HepG2 (cell line): ENCODE data around the gene ACSL6. TPM values are rescaled to one million over a fixed set of nuclear protein-coding genes. Genes with fewer than 3 reads are reported as not detected.

Experiments
- ATAC-seq: fragments of 200-7000 bp; cut with Tn5 transposase; 3 replicates; pipeline ENCODE4 v1.9.1; 2020; ENCODE audit warnings: mild to moderate bottlenecking, moderate library complexity
- BruUV-seq: library from RNA; stranded (reverse); fragments of 400-500 nt; replicated peaks from 2 replicates; lab custom pipeline; 2021; lab: Mats Ljungman, UMichigan
- CTCF ChIA-PET: fragments of 300-600 bp; formaldehyde crosslinking; extraction: SDS; loops from one replicate; lab custom pipeline; 2021; ENCODE audit warnings: low total read pairs, inconsistent platforms, low intra/inter-chr PET ratio; lab: Yijun Ruan, JAX
- POLR2A ChIA-PET: fragments of 350-600 bp; sonication (Branson Sonifier 250); formaldehyde crosslinking; loops from one replicate; lab custom pipeline; 2020; ENCODE audit warnings: antibody characterized with exemption, inconsistent platforms; lab: Yijun Ruan, JAX
- DNase-seq: peaks from one replicate; pipeline ENCODE4 v3.0.0-alpha.2; 2015; ENCODE audit warnings: low spot score
- FAIRE-seq: peaks from 3 replicates; lab custom pipeline; 2011; peaks lifted over from hg19 to GRCh38; lab: Jason Lieb, UNC
- H2AFZ ChIP-seq: one replicate; pipeline ENCODE4 v1.6.1; 2011; ENCODE audit warnings: low read length, inconsistent platforms
- H3K27ac ChIP-seq: fragments of 300-600 bp; 3 replicates; pipeline ENCODE4 v1.8.0; 2011; ENCODE audit warnings: mixed run types, mild to moderate bottlenecking, mixed read lengths, low read length, inconsistent platforms; ENCODE audit not compliant: insufficient read depth; ENCODE audit errors: extremely low read length
- H3K27me3 ChIP-seq, 2 experiments: fragments of 200-600 bp in 1 of 2; 2 replicates in 1 of 2; 3 replicates in 1 of 2; pipeline versions ENCODE4 v1.6.0 to v1.8.0; 2011; ENCODE audit warnings: low read length in 2 of 2, mild to moderate bottlenecking in 2 of 2, moderate library complexity in 2 of 2, inconsistent platforms in 1 of 2; ENCODE audit not compliant: insufficient read depth in 2 of 2, control insufficient read depth in 1 of 2
- H3K36me3 ChIP-seq, 2 experiments: fragments of 200-600 bp in 1 of 2; replicated peaks in 1 of 2; 2 replicates in 1 of 2; 3 replicates in 1 of 2; pipeline versions ENCODE4 v1.5.1 to v1.8.0; 2011; ENCODE audit warnings: low read length in 2 of 2, inconsistent platforms in 1 of 2; ENCODE audit not compliant: insufficient read depth in 2 of 2, control insufficient read depth in 1 of 2
- H3K4me1 ChIP-seq: 2 replicates; pipeline ENCODE4 v1.5.1; 2012; ENCODE audit warnings: low read length, inconsistent platforms; ENCODE audit not compliant: insufficient read depth
- H3K4me2 ChIP-seq: 2 replicates; pipeline ENCODE4 v1.6.0; 2011; ENCODE audit warnings: low read depth, low read length, inconsistent platforms
- H3K4me3 ChIP-seq, 3 experiments: fragments of 200-600 bp in 1 of 3; sonication (generic), shearing (Covaris generic) in 1 of 3; replicated peaks in 1 of 3; 2 replicates each; pipeline ENCODE4 v1.5.1; 2011 to 2016; ENCODE audit warnings: low read length in 3 of 3, inconsistent platforms in 2 of 3, low read depth in 2 of 3, mild to moderate bottlenecking in 2 of 3, control low read depth in 1 of 3, mixed read lengths in 1 of 3; ENCODE audit not compliant: insufficient read depth in 1 of 3
- H3K79me2 ChIP-seq: one replicate; pipeline ENCODE4 v1.6.1; 2011; ENCODE audit warnings: low read length, inconsistent platforms; ENCODE audit not compliant: insufficient read depth
- H3K9ac ChIP-seq: 2 replicates; pipeline ENCODE4 v1.6.0; 2011; ENCODE audit warnings: mild to moderate bottlenecking, low read depth, low read length, inconsistent platforms; ENCODE audit not compliant: insufficient read depth
- H3K9me3 ChIP-seq: 2 replicates; pipeline ENCODE4 v1.5.1; 2012; ENCODE audit warnings: mild to moderate bottlenecking, low read length
- H4K20me1 ChIP-seq: 2 replicates; pipeline ENCODE4 v1.6.0; 2011; ENCODE audit warnings: inconsistent platforms, mild to moderate bottlenecking, low read length, moderate library complexity; ENCODE audit not compliant: insufficient read depth
- CHD2 ChIP-seq: IDR thresholded peaks from 2 replicates; pipeline ENCODE4 v1.6.1; 2011; ENCODE audit warnings: low read depth, low read length, improper control_type of control experiment
- KLF12 ChIP-seq: sonication (generic); formaldehyde crosslinking; IDR thresholded peaks from 2 replicates; pipeline ENCODE4 v1.4.0; 2020; ENCODE audit warnings: missing genetic modification reagents, borderline replicate concordance
- RXRA ChIP-seq: sonication (generic); formaldehyde crosslinking; IDR thresholded peaks from 2 replicates; pipeline ENCODE4 v1.5.1; 2020; ENCODE audit warnings: missing genetic modification reagents
- TBL1XR1 ChIP-seq: fragments of 150-350 bp; IDR thresholded peaks from 2 replicates; pipeline ENCODE4 v1.6.1; 2014; ENCODE audit warnings: borderline replicate concordance, low read length; ENCODE audit not compliant: partially characterized antibody
- ZBTB38 ChIP-seq: sonication (generic); formaldehyde crosslinking; IDR thresholded peaks from 2 replicates; pipeline ENCODE4 v1.5.1; 2020; ENCODE audit warnings: mild to moderate bottlenecking, missing genetic modification reagents
- ZNF33B ChIP-seq: sonication (generic); formaldehyde crosslinking; IDR thresholded peaks from 2 replicates; pipeline ENCODE4 v1.5.1; 2020; ENCODE audit warnings: mild to moderate bottlenecking, missing genetic modification reagents
- ZNF431 ChIP-seq: sonication (generic); formaldehyde crosslinking; IDR thresholded peaks from 2 replicates; pipeline ENCODE4 v1.9.0; 2022; ENCODE audit warnings: missing genetic modification reagents, low read depth, mild to moderate bottlenecking, borderline replicate concordance
- ZNF629 ChIP-seq: sonication (generic); formaldehyde crosslinking; conservative IDR thresholded peaks from 2 replicates; pipeline ENCODE4 v1.5.0; 2020; ENCODE audit warnings: missing genetic modification reagents
- ZNF678 ChIP-seq: sonication (generic); formaldehyde crosslinking; IDR thresholded peaks from 2 replicates; pipeline ENCODE4 v1.4.0; 2020; ENCODE audit warnings: mild to moderate bottlenecking, missing genetic modification reagents
- ZNF788 ChIP-seq: sonication (generic); formaldehyde crosslinking; IDR thresholded peaks from 2 replicates; pipeline ENCODE4 v1.5.0; 2020; ENCODE audit warnings: mild to moderate bottlenecking, missing genetic modification reagents, borderline replicate concordance
- ZSCAN9 ChIP-seq: IDR thresholded peaks from 2 replicates; pipeline ENCODE4 v1.6.1; 2016; ENCODE audit warnings: borderline replicate concordance
- WGBS: methylation state at CpG from one replicate; pipeline ENCODE4 v1.1.6; 2017; ENCODE audit warnings: low lambda C conversion rate; 5-methylcytosine and 5-hydroxymethylcytosine counted together
- in situ Hi-C: cut with HindIII; loops from 2 replicates; pipeline ENCODE4 v1.10.0; 2017; ENCODE audit warnings: low pct_unique_long_range_greater_than_20kb; ENCODE audit not compliant: extremely low pct_ligation_motif_present
- intact Hi-C: fragments of 100-400 bp; cut with micrococcal nuclease; formaldehyde crosslinking; loops from one replicate; pipeline ENCODE4 v1.10.0; 2022; ENCODE audit not compliant: unreplicated experiment
- polyA plus RNA-seq, 8 experiments: library from polyadenylated mRNA; depleted of rRNA in 3 of 8; stranded (reverse) in 7 of 8; unstranded in 1 of 8; fragments of >200 nt; fragmentation: Illumina TruSeq in 4 of 8; extraction: Trizol in 4 of 8; gene quantifications; 2 replicates each; pipeline versions ENCODE4 v1.2.1 to v1.2.3, GENCODE V29; 2011 to 2016; ENCODE audit warnings: low read depth in 4 of 8, missing spikeins in 1 of 8, mixed read lengths in 1 of 8; ENCODE audit not compliant: insufficient read depth in 1 of 8
- total RNA-seq, 5 experiments: library from RNA; depleted of rRNA; stranded (reverse); fragments of >200 nt; fragmentation: Illumina TruSeq; extraction: Trizol; gene quantifications; 2 replicates each; pipeline ENCODE4 v1.2.3, GENCODE V29; 2016; ENCODE audit warnings: low read depth in 1 of 5
- TF ChIP-seq, protein P1 (sequence below): sonication (generic); formaldehyde crosslinking; conservative IDR thresholded peaks from 2 replicates; pipeline ENCODE4 v1.4.0; 2020; ENCODE audit warnings: mild to moderate bottlenecking, missing genetic modification reagents, moderate library complexity
- TF ChIP-seq, protein P2 (sequence below): sonication (generic); formaldehyde crosslinking; IDR thresholded peaks from 2 replicates; pipeline ENCODE4 v1.5.0; 2020; ENCODE audit warnings: mild to moderate bottlenecking, missing genetic modification reagents, borderline replicate concordance
- TF ChIP-seq, protein P3 (sequence below): sonication (generic); formaldehyde crosslinking; IDR thresholded peaks from 2 replicates; pipeline ENCODE4 v1.5.0; 2020; ENCODE audit warnings: mild to moderate bottlenecking, missing genetic modification reagents

ACSL6 gene
- total and polyA plus RNA-seq, 2 of the 13 experiments (the other 11 are each of a cell fraction or from before 2014, with no cell fraction given) = 3.7 to 3.8 TPM

DNA sequence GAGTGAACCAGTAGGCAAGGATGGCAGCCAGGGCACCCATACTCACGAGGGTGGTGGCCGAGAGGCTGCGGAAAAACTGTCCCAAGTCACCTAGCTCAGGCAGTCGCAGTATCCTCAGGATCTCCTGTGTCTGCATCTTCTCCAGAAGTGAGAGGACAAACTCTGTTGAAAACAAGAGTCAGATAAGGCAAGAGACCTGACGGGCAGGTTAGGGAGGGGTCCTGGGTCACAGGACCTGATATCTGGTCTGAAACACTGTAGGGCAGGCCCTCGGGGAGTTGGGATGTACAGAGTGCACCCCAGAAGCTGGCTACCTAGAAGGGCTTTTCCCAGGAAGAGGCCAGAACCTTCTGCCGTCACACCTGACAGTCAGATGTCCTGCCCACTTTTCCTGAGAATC, 17.4 kb downstream of the ACSL6 start (continued):
- TF ChIP-seq ZNF678 (CRISPR knock-in tag) (peak; percentile 63; the same call in 1 of the 2 replicates), ZNF788 (CRISPR knock-in tag) (no peak)
- TF ChIP-seq, all 625 proteins: peak for 3

DNA sequence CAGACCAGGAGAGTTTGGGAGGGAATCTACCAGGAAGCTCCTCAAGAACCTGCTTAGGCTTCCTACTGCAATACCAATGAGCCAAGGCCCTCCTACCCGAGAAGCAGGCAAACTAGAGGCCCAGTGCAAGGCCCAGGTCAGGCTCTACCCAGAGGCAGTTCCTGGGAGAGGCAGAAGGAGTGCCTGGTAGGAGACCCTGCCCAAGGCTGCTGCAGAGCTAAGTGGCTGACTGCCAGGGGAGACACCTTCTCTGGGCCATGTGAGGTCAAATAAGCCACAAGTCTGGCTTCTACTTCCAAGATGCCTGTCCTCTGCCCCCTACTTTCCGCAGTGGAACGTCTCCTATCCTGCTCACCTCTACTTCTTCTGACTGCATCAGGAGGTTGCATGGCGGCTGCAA, 17.8 kb downstream of the ACSL6 start:
- no TSS peak for BruUV-seq
- Histone ChIP-seq H3K9me3 (no peaks in the 10 kb centered on the region), H3K27ac (no peak overlapping the region), H3K4me1 (peaks cover 63% of the 10 kb centered on the region), H4K20me1 (no peaks in the 10 kb centered on the region), H3K4me3 (no peak overlapping the region), H3K9ac (no peak overlapping the region), H2AFZ (no peak overlapping the region), H3K36me3 (no peaks in the 10 kb centered on the region), H3K79me2 (no peaks in the 10 kb centered on the region), H3K27me3 (no peaks in the 10 kb centered on the region), H3K4me2 (no peak overlapping the region)
- TF ChIP-seq, protein P1, sequence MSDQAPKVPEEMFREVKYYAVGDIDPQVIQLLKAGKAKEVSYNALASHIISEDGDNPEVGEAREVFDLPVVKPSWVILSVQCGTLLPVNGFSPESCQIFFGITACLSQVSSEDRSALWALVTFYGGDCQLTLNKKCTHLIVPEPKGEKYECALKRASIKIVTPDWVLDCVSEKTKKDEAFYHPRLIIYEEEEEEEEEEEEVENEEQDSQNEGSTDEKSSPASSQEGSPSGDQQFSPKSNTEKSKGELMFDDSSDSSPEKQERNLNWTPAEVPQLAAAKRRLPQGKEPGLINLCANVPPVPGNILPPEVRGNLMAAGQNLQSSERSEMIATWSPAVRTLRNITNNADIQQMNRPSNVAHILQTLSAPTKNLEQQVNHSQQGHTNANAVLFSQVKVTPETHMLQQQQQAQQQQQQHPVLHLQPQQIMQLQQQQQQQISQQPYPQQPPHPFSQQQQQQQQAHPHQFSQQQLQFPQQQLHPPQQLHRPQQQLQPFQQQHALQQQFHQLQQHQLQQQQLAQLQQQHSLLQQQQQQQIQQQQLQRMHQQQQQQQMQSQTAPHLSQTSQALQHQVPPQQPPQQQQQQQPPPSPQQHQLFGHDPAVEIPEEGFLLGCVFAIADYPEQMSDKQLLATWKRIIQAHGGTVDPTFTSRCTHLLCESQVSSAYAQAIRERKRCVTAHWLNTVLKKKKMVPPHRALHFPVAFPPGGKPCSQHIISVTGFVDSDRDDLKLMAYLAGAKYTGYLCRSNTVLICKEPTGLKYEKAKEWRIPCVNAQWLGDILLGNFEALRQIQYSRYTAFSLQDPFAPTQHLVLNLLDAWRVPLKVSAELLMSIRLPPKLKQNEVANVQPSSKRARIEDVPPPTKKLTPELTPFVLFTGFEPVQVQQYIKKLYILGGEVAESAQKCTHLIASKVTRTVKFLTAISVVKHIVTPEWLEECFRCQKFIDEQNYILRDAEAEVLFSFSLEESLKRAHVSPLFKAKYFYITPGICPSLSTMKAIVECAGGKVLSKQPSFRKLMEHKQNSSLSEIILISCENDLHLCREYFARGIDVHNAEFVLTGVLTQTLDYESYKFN (CRISPR knock-in tag) = no peak
- TF ChIP-seq, protein P2, sequence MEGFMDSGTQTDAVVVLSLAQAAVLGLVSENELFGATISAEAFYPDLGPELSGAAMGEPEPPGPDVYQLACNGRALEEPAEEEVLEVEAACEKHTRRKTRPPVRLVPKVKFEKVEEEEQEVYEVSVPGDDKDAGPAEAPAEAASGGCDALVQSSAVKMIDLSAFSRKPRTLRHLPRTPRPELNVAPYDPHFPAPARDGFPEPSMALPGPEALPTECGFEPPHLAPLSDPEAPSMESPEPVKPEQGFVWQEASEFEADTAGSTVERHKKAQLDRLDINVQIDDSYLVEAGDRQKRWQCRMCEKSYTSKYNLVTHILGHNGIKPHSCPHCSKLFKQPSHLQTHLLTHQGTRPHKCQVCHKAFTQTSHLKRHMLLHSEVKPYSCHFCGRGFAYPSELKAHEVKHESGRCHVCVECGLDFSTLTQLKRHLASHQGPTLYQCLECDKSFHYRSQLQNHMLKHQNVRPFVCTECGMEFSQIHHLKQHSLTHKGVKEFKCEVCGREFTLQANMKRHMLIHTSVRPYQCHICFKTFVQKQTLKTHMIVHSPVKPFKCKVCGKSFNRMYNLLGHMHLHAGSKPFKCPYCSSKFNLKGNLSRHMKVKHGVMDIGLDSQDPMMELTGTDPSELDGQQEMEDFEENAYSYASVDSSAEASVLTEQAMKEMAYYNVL (CRISPR knock-in tag) = no peak
- TF ChIP-seq RXRA = no peak
- no peak for TF ChIP-seq ZNF33B (CRISPR knock-in tag)
- TF ChIP-seq CHD2 = no peak
- no peak for TF ChIP-seq KLF12 (CRISPR knock-in tag)
- TF ChIP-seq TBL1XR1 = no peak
- TF ChIP-seq ZNF629 (CRISPR knock-in tag) = no peak
- no peak for TF ChIP-seq ZSCAN9 (CRISPR knock-in tag)
- no peak for TF ChIP-seq ZNF431 (CRISPR knock-in tag)
- TF ChIP-seq ZBTB38 = no peak
- TF ChIP-seq, protein P3, sequence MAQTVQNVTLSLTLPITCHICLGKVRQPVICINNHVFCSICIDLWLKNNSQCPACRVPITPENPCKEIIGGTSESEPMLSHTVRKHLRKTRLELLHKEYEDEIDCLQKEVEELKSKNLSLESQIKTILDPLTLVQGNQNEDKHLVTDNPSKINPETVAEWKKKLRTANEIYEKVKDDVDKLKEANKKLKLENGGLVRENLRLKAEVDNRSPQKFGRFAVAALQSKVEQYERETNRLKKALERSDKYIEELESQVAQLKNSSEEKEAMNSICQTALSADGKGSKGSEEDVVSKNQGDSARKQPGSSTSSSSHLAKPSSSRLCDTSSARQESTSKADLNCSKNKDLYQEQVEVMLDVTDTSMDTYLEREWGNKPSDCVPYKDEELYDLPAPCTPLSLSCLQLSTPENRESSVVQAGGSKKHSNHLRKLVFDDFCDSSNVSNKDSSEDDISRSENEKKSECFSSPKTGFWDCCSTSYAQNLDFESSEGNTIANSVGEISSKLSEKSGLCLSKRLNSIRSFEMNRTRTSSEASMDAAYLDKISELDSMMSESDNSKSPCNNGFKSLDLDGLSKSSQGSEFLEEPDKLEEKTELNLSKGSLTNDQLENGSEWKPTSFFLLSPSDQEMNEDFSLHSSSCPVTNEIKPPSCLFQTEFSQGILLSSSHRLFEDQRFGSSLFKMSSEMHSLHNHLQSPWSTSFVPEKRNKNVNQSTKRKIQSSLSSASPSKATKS = no peak
- DNase-seq (no peak), ATAC-seq (no peak), FAIRE-seq (no peak)
- ChIA-PET CTCF (no interaction called here), POLR2A (interaction anchor here (2.1 to 2.4 kb wide), 2 partner anchors 9 to 196 kb away, joined by 5 to 7 read pairs; partner anchors contain the start of gene FNIP1)
- in situ Hi-C loops = no loop called here
- intact Hi-C loops = no loop called here
- 100% methylated on average over 3 of the region's 4 CpGs for WGBS
